GM19238 (cell line): ENCODE measurements around the gene KLHL18.
"Not testable (repeated sequence)": the region's sequence is repeated elsewhere in the genome, so short reads cannot be mapped to it uniquely, and the experiment has no call there.

Experiments used
- DNase-seq: peaks from one replicate; pipeline ENCODE4 v3.0.0; 2011; ENCODE audit warnings: low spot score; ENCODE audit not compliant: insufficient read length

Gene KLHL18

DNA sequence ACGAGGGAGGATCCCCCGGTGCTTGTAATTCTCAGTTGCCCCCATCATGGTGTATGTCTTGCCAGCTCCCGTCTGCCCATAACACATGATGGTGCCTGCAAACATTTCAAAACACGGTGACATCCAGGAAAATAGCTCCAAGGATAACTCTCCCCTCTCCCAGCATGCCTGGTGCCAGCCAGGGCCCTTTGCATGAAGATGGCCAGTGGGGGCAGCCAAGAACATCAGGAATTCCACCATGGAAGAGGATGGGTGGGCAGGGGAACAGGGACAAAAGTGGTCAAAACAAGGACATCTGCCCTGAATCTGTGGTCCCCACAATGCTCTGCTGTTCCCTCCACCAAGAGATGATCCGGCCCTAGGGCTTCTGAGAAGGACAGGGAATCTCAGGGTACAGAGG lies 9.2 kb upstream of the KLHL18 start:
- DNase-seq, result no peak

GRCh38 chr3:47274652-47275051 lies 8.1 kb upstream of the KLHL18 start:
- no peak for DNase-seq

GRCh38 chr3:47276558-47276957 lies 6.2 kb upstream of the KLHL18 start:
- DNase-seq, result no peak

DNA sequence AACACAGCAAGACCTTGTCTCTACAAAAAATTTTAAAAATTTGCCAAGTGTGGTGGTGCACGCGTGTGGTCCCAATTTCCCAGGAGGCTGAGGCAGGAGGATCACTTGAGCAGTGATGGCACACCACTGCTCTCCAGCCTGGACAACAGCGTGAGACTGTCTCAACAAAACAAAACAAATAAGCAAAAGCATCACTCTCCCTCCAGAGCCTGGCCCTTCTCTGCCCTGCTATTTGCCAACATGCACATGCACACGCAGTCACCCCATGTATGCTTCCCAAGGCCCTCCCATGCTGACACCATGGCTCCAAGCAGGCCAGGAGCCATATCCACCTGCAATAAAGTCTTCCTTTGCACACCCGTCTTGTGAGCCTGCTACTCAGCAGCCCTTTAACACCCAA lies 2.2 kb upstream of the KLHL18 start:
- no peak for DNase-seq

DNA sequence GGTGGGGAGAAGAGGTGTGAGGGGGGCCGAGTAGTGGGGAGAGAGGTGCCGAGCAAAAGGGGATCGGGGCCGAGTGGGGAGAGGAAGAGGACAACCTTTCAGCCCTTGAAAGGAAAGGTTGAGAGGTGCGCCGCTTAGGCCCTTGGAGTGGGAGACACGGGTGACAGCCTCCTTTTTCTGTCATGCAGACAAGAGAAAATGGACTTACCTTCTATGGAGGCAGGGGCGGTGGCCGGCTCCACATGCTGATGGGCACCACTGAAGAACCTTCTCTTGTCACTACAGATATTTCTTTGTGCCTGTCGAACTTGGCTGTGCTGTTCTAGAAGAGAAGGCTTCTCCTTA lies 421 bp downstream of the KLHL18 start:
- DNase-seq, result no peak

DNA sequence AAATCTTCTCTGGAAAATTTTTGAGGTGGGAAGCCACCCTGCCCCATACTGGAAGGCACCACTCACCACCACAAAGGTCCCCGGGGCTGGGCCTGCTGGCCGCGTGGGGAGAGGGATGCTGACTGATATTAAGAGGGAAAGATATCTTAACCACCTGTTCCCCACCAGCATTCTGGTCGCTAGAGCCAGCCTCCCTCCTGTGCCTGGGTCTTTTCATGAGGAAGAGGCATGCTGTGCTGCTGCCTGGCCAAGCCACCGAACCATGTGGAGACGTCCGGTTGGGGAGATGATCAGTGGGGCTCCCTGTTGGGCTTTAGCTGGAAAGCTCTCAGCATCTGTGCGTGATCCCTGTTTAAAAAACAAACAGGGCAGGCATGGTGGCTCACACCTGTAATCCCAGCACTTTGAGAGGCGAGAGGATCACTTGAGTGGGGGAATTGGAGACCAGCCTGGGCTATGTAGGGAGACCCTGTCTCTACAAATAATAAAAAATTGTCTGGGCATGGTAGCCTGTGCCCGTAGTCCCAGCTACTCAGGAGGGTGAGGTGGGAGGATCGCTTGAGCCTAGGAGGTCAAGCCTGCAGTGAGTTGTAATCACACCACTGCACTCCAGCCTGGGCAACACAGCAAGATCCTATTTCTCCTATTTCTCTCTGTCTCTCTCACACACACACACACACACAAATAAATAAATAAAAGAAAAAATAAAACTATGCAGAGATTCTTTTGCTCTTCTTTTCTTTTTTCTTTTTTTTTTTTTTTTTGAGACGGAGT lies 1.0 kb downstream of the KLHL18 start:
- DNase-seq, result no peak

DNA sequence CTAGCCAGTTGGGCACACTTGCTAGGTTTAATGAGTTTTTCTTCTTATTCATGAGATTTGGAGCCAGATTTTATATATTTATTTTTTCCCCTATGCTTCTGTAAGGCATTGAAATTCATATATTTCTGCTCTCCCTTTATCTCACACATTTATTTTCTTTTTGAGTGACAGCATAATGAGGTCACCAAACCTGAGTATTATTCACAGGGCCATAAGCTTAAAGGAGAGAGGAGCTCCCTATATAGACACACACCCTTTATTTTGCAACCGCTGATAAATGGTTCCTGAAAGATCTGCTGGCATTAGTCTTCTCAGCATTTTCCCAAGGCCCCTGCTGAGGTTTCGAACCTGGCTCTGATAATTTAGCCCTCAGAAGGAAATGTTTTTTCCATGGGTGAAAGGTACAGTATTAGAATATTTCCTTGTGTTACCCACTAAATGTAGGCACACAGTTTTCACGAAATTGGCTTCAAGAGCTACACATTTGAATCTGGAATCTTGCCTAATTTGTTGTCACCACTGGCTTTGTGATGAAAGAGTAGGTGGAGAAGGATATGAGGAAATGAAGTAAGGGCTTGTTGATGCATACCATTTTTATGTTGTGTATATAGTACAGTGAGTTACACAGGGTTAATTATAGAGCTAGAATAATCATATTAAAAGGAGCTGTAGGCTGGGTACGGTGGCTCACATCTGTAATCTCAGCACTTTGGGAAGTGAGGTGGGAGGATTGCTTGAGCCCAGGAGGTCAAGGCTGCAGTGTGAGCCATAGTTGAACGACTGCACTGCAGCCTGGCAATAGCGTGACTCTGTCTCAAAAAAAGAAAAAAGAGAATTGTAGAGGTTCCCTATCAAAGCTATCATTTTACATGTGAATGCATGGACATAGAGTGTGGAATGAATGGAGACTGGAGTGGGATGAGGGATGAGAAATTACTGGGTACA lies 6.5 kb downstream of the KLHL18 start:
- no peak for DNase-seq

GRCh38 chr3:47291158-47291753 lies 8.5 kb downstream of the KLHL18 start:
- no peak for DNase-seq

GRCh38 chr3:47291754-47292420 lies 9.1 kb downstream of the KLHL18 start:
- peak; percentile 7 for DNase-seq

GRCh38 chr3:47293822-47294221 lies 11.1 kb downstream of the KLHL18 start:
- no peak for DNase-seq

DNA sequence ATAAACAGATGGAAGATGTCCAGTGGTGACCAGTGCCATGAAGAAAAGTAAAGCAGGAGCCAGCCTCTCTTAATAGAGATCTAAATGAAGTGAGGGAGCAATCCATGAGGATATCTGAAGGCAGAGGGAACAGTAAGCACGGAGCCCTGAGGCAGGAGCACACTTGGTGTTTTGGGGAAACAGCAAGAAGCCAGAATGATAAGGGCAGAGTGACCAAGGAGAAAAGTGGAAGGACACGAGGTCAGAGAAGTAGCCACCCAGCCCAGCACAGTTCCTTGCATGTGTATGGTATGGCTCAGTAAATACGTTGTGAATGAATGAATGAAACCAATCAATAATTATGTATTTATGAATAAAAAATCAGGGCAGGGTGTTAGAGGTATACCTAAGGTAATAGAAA lies 11.6 kb downstream of the KLHL18 start:
- no peak for DNase-seq

DNA sequence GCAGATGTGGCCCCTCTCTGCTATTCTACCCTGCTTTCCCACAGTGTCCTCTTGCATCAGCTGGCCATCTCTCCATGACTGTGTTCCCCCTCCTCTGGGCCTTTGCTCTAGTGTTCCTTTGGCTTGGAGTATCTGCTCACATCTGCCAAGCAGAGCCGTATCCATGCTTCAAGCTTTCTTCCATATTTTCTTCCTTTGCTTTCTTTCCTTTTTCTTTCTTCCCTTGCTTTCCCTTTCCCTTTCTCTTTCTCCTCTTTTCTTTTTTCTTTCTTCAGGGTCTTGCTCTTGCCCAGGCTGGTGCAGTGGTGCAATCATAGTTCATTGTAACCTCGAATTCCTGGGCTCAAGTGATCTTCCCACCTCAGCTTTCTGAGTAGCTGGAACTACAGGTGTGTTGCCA lies 12.6 kb downstream of the KLHL18 start:
- no peak for DNase-seq

- no peak for DNase-seq
Measured at GRCh38 chr3:47295976-47296375, 13.2 kb downstream of the KLHL18 start.

DNA sequence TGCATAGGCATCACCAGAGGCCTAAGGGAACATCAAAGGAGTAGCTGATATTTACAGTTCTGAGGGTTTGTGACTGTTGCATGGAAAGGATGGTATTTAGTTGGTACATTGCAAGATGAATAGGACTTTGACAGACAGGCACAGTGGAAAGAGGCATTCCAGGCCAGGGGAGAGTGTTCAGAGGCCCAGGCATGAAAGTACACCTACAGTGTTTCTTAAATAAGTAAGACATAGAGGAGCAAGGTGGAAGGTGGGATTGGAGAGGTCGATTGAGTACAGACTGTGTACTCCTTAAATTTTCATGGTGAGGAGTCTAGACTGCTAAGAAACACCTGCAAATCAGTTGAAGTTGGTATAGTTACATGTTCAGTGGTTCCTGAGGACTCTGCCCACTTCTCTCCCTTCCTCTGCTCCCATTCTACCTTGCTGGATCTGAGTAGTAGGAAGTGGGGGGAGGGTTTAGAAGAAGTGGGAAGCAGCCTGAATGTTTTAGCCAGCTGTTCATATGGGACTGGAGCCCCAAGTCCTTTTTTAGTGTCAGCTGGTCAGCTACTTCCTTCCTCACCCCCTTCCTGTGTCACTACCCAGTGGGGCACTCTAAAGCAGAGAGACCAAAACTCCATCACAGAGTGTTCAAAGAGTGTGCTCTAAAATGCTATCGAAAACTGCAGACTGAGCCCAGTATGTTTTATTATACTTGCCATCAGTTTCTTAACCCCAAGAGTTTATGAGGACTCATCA lies 14.0 kb downstream of the KLHL18 start:
- DNase-seq, result no peak

DNA sequence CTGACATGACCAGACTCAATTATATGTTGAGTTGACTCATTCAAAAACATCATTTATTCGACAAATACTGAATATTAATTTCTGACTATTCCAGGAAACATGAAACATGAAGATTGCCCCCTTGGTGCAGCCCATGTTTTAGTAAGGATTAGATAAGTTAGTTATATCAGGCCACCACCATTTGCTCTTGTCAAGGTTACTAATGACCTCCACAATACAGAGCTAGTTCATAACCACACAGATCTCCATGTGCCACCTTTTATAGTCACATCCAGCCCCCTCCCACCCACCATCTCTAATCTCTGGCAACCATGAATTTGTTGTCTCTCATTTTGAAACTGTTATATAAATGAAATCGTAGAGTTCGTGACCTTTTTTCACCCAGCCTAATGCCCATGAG lies 15.7 kb downstream of the KLHL18 start:
- no peak for DNase-seq

- no peak for DNase-seq
Measured at GRCh38 chr3:47299381-47300318, 16.9 kb downstream of the KLHL18 start.

DNA sequence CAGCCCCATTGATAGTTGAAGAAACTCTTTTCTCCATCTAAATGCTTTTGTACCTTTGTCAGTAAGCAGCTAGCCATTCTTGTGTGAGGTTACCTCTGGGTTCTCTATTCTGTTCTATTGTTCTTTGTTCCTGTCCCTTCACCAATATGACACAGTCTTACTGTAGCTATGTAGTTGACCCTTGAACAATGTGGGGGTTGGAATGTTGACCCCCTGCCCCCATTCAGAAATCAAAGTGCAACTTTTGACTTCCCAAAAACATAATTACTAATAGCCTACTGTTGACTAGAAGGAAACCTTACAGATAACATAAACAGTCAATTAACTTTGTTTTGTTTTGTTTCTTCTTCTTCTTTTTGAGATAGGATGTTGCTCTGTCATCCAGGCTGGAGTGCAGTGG lies 18.7 kb downstream of the KLHL18 start:
- no peak for DNase-seq

GRCh38 chr3:47306022-47306421 lies 23.3 kb downstream of the KLHL18 start:
- no peak for DNase-seq

- not testable (repeated sequence) for DNase-seq
Measured at GRCh38 chr3:47309231-47309630, 26.5 kb downstream of the KLHL18 start.

DNA sequence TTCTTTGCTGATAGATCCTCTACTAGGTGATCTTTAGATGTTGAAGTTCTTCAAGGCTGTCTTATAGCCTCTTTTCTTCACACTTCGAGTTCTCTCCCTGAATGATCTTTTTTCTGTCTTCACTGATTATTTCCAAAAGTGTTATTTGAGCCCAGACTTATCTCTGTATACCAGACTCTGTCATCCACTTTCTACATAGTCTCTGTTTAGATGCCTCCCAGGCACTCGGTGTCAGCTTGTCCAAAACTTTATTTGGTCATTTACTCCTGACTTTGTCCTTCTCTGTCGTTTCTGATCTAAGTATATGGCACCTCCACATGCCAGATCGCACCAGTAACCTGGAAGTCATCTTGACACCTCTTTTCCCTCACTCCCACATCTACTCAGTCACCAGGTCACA lies 27.6 kb downstream of the KLHL18 start:
- no peak for DNase-seq
